Measurements from ENCODE around the gene TPPP2. TPM values are rescaled to one million over a fixed set of nuclear protein-coding genes. Genes with fewer than 3 reads are reported as not detected.

Gene TPPP2
- polyA plus RNA-seq, 1 of the 3 experiments (the other 2 are of a cell fraction): not detected

DNA sequence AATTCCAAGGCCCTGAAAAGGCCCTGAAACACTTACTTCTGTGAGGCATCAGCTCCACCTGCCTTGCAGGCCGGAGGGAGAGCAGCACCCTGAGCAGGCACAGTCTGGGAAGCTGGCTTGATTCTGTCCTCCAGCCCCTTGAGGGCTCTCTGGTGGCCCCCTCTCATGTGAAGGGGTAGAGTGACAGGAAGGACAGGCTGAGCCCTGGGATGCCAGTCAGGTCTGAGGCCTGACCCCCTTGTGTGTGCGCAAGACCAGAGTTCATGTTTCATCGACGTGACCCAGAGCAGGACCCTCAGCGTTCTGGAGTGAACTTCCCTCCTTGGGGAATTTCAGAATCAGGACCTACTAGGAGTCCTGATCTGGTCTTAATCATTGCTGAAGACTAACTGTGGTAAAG, 28.9 kb downstream of the TPPP2 start (continued):
- TF ChIP-seq, protein P1, sequence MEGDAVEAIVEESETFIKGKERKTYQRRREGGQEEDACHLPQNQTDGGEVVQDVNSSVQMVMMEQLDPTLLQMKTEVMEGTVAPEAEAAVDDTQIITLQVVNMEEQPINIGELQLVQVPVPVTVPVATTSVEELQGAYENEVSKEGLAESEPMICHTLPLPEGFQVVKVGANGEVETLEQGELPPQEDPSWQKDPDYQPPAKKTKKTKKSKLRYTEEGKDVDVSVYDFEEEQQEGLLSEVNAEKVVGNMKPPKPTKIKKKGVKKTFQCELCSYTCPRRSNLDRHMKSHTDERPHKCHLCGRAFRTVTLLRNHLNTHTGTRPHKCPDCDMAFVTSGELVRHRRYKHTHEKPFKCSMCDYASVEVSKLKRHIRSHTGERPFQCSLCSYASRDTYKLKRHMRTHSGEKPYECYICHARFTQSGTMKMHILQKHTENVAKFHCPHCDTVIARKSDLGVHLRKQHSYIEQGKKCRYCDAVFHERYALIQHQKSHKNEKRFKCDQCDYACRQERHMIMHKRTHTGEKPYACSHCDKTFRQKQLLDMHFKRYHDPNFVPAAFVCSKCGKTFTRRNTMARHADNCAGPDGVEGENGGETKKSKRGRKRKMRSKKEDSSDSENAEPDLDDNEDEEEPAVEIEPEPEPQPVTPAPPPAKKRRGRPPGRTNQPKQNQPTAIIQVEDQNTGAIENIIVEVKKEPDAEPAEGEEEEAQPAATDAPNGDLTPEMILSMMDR (IDR thresholded peaks at IDR 0.05): no peak

DNA sequence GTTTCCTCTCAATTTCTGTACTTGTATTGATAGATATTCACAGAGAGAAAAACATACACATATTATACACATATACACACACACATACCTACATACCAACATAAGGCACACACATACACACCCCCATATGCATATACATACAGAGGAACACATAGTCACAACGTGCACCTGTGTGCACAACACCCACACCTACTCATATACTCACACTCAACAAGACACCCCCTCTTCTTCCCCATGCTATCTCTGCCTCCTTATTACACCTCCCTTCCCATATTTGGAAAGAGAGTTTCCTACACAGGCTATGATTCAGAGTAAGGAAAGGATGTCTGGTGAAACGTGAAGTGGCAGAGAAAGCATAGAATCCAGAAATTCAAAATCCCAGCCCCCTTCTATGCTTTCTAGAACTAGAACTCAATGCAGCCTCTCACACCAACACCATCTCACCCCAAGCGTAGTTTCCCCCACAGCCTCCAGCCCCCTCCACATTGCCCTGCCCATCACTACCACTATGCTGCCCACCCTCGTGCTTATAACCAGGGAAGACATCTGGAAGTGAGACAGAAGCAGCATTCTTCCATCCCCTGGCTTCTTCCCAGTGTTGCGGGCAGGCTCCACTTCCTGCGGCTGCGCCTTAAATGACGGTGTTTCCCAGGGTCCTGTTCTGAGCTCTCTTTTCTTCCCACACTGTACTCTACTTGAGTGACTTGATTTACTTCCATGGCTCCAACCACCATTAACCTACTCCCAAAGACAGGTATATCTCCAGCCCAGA, 30.0 kb downstream of the TPPP2 start:
- H3K36me3 ChIP-seq (replicated peaks in 1 of 2; ENCODE audit: control insufficient read depth in 1 of 2, insufficient read depth in 2 of 2, low read length in 1 of 2): no peaks in the 10 kb centered on the region
- no peaks in the 10 kb centered on the region for H3K9me2 ChIP-seq
- WGBS (ENCODE audit: low lambda C conversion rate): 70% methylated on average over 8 of the region's 8 CpGs
- H3K79me2 ChIP-seq (ENCODE audit: insufficient read depth): no peaks in the 10 kb centered on the region
- H3K9me3 ChIP-seq: no peaks in the 10 kb centered on the region
- POLR2A ChIA-PET: no interaction called here
- H3K9ac ChIP-seq: no peak overlapping the region
- H3F3A ChIP-seq (replicated peaks; ENCODE audit: insufficient read depth): peaks cover 3% of the 10 kb centered on the region
- no peaks in the 10 kb centered on the region for H4K20me1 ChIP-seq (ENCODE audit: insufficient read depth)
- no peak overlapping the region for H3K4me3 ChIP-seq (ENCODE audit: low read depth in 2 of 2, low read length in 1 of 2)
- no peak for TF ChIP-seq TCF12 (IDR thresholded peaks at IDR 0.05)
- TF ChIP-seq, protein P2, sequence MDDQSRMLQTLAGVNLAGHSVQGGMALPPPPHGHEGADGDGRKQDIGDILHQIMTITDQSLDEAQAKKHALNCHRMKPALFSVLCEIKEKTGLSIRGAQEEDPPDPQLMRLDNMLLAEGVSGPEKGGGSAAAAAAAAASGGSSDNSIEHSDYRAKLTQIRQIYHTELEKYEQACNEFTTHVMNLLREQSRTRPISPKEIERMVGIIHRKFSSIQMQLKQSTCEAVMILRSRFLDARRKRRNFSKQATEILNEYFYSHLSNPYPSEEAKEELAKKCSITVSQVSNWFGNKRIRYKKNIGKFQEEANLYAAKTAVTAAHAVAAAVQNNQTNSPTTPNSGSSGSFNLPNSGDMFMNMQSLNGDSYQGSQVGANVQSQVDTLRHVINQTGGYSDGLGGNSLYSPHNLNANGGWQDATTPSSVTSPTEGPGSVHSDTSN (IDR thresholded peaks at IDR 0.05): no peak
- TF ChIP-seq TAF1 (IDR thresholded peaks at IDR 0.05; ENCODE audit: borderline replicate concordance, low read depth, low read length): no peak
- no peak overlapping the region for H3K27ac ChIP-seq (ENCODE audit: low read depth in 2 of 2, low read length in 1 of 2)
- no peaks in the 10 kb centered on the region for H3K27me3 ChIP-seq (ENCODE audit: insufficient read depth)
- H2AFZ ChIP-seq (ENCODE audit: low read depth): no peak overlapping the region
- H3K4me2 ChIP-seq: no peak overlapping the region
- DNase-seq: no peak
- CTCF ChIA-PET: interaction anchor here (0.7 to 1.5 kb wide), 3 partner anchors 44 to 45 kb away, joined by 3 read pairs; no protein-coding TSS in a partner anchor
- peaks cover 0 to 10% of the 10 kb centered on the region in 2 experiments; a peak in 3 of 4 replicates for H3K4me1 ChIP-seq (ENCODE audit: control insufficient read depth in 1 of 2, insufficient read depth in 2 of 2, low read depth in 1 of 2, low read length in 1 of 2)

DNA sequence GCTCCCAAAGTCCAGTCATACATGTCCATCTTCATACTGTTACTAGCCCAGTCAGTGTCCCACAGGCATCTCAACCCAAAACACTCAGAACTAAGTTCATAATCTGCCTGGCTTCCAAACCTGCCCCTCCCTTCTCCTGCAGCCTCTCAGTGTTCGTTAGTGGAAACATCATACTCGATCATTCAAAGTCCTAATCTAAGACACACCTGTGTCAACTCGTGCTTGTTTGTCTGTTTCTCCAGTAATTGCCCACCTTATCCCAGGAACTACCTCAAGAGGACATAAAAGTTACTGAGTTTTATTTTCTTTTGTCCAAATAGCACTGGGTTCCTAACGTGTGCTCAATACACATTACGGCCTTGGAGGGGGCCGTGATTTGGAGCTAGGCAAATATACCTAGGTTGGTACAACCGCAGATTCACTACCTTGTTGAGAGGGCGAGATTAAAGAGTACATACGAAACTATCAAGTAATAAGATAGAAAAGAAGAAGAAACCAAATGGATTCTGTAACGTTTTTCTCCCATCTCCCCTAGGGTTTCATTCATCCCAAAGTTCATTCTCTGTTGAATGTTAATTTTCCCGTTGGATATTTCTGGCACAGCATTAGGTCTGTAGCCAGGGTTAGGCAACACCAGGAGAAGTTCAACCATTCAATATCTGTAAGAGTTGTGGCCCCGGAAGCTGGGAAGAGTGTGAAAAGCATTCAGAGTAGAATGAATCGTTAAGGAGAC, 30.8 kb downstream of the TPPP2 start:
- Histone ChIP-seq H3K79me2 (ENCODE audit: insufficient read depth) (no peaks in the 10 kb centered on the region), H3K27me3 (ENCODE audit: insufficient read depth) (no peaks in the 10 kb centered on the region), H2AFZ (ENCODE audit: low read depth) (no peak overlapping the region), H3K9me3 (no peaks in the 10 kb centered on the region), H3K27ac (ENCODE audit: low read depth in 2 of 2, low read length in 1 of 2) (no peak overlapping the region), H3K4me2 (no peak overlapping the region), H3K9me2 (no peaks in the 10 kb centered on the region), H3F3A (replicated peaks; ENCODE audit: insufficient read depth) (peaks cover 3% of the 10 kb centered on the region), H3K4me3 (ENCODE audit: low read depth in 2 of 2, low read length in 1 of 2) (no peak overlapping the region), H4K20me1 (ENCODE audit: insufficient read depth) (no peaks in the 10 kb centered on the region), H3K9ac (no peak overlapping the region), H3K4me1 (ENCODE audit: control insufficient read depth in 1 of 2, insufficient read depth in 2 of 2, low read depth in 1 of 2, low read length in 1 of 2) (peaks cover 0 to 10% of the 10 kb centered on the region in 2 experiments; a peak in 3 of 4 replicates), H3K36me3 (replicated peaks in 1 of 2; ENCODE audit: control insufficient read depth in 1 of 2, insufficient read depth in 2 of 2, low read length in 1 of 2) (no peaks in the 10 kb centered on the region)
- ChIA-PET CTCF (interaction anchor here (0.7 to 1.9 kb wide), 4 partner anchors 27 to 43 kb away, joined by 3 to 13 read pairs (median 8); no protein-coding TSS in a partner anchor), POLR2A (no interaction called here)
- 75% methylated on average over 13 of the region's 13 CpGs for WGBS (ENCODE audit: low lambda C conversion rate)
- no peak for DNase-seq
- TF ChIP-seq SIN3A (IDR thresholded peaks at IDR 0.05; ENCODE audit: borderline replicate concordance, low read depth, low read length): no peak
- TF ChIP-seq TAF1 (IDR thresholded peaks at IDR 0.05; ENCODE audit: borderline replicate concordance, low read depth, low read length): no peak
- TF ChIP-seq FOXM1 (IDR thresholded peaks at IDR 0.05; ENCODE audit: low read depth): no peak
- no peak for TF ChIP-seq EZH2phosphoT487 (IDR thresholded peaks at IDR 0.05; ENCODE audit: borderline replicate concordance, low read depth)
- no peak for TF ChIP-seq MXI1 (IDR thresholded peaks at IDR 0.05; ENCODE audit: low read depth, low read length)
- TF ChIP-seq RXRA (IDR thresholded peaks at IDR 0.05; ENCODE audit: borderline replicate concordance, low read depth): no peak
- TF ChIP-seq, protein P3, sequence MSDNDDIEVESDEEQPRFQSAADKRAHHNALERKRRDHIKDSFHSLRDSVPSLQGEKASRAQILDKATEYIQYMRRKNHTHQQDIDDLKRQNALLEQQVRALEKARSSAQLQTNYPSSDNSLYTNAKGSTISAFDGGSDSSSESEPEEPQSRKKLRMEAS (IDR thresholded peaks at IDR 0.05; ENCODE audit: low read depth): no peak
- TF ChIP-seq, protein P1 (IDR thresholded peaks at IDR 0.05): no peak
- TF ChIP-seq GATA2 (CRISPR knock-in tag; IDR thresholded peaks at IDR 0.05): no peak
- no peak for TF ChIP-seq TCF12 (IDR thresholded peaks at IDR 0.05)
- TF ChIP-seq SMC3 (IDR thresholded peaks at IDR 0.05; ENCODE audit: low read depth, low read length): no peak
- TF ChIP-seq NRF1 (IDR thresholded peaks at IDR 0.05; ENCODE audit: low read depth, low read length): no peak
- TF ChIP-seq, protein P4, sequence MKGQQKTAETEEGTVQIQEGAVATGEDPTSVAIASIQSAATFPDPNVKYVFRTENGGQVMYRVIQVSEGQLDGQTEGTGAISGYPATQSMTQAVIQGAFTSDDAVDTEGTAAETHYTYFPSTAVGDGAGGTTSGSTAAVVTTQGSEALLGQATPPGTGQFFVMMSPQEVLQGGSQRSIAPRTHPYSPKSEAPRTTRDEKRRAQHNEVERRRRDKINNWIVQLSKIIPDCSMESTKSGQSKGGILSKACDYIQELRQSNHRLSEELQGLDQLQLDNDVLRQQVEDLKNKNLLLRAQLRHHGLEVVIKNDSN (IDR thresholded peaks at IDR 0.05; ENCODE audit: borderline replicate concordance, low read depth): no peak
- no peak for TF ChIP-seq FOXJ3 (CRISPR knock-in tag; IDR thresholded peaks at IDR 0.05)
- TF ChIP-seq MEF2A (IDR thresholded peaks at IDR 0.05; ENCODE audit: borderline replicate concordance, low read depth): no peak
- no peak for TF ChIP-seq YY1 (IDR thresholded peaks at IDR 0.05; ENCODE audit: low read depth)
